GM10248 (cell line): ENCODE data around the gene CD247.

Experiments used
- CTCF ChIA-PET: fragments of 300-600 bp; sonication (Branson Sonifier 250); formaldehyde crosslinking; extraction: SDS; loops from one replicate; lab custom pipeline; 2021; ENCODE audit warnings: antibody characterized with exemption; lab: Yijun Ruan, JAX
- POLR2A ChIA-PET: fragments of 350-650 bp; sonication (Branson Sonifier 250); formaldehyde crosslinking; extraction: SDS; loops from one replicate; lab custom pipeline; 2020; ENCODE audit warnings: antibody characterized with exemption; lab: Yijun Ruan, JAX
- DNase-seq: peaks from one replicate; pipeline ENCODE4 v3.0.0; 2012; ENCODE audit errors: extremely low spot score
- CTCF ChIP-seq: IDR thresholded peaks from 2 replicates; pipeline ENCODE4 v1.5.1; 2012; ENCODE audit warnings: mild to moderate bottlenecking, low read depth; ENCODE audit errors: extremely low read depth, missing control alignments, control extremely low read depth

The CD247 gene

GRCh38 chr1:167441222-167441621 lies 77.1 kb downstream of the CD247 start:
- POLR2A ChIA-PET, result no interaction called here
- CTCF ChIA-PET, result interaction anchor here (0.7 to 5.3 kb wide), 25 partner anchors 9 to 532 kb away, joined by 3 to 75 read pairs (median 4); no protein-coding TSS in a partner anchor
- no peak for DNase-seq
- TF ChIP-seq CTCF, result no peak

GRCh38 chr1:167440776-167441175 lies 77.6 kb downstream of the CD247 start:
- ChIA-PET POLR2A (no interaction called here), CTCF (interaction anchor here (0.7 to 5.3 kb wide), 23 partner anchors 8 to 382 kb away, joined by 3 to 75 read pairs (median 4); no protein-coding TSS in a partner anchor)
- DNase-seq, result no peak
- TF ChIP-seq CTCF, result no peak

- TF ChIP-seq CTCF, result no peak
- ChIA-PET CTCF (interaction anchor here (1.0 to 5.3 kb wide), 16 partner anchors 8 to 381 kb away, joined by 3 to 75 read pairs (median 6); no protein-coding TSS in a partner anchor), POLR2A (no interaction called here)
- no peak for DNase-seq
Observed at GRCh38 chr1:167440345-167440744, 78.0 kb downstream of the CD247 start.

- ChIA-PET CTCF (interaction anchor here (0.9 to 5.3 kb wide), 14 partner anchors 7 to 380 kb away, joined by 3 to 75 read pairs (median 6); no protein-coding TSS in a partner anchor), POLR2A (interaction anchor here (0.5 kb wide), 1 partner anchor 100 kb away, joined by 3 read pairs; no protein-coding TSS in a partner anchor)
- TF ChIP-seq CTCF, result peak; percentile 27
- DNase-seq, result no peak
Observed at GRCh38 chr1:167439301-167439988, 78.9 kb downstream of the CD247 start.

- no peak for DNase-seq
- CTCF ChIA-PET, result interaction anchor here (0.9 to 4.9 kb wide), 12 partner anchors 10 to 379 kb away, joined by 3 to 23 read pairs (median 4); no protein-coding TSS in a partner anchor
- POLR2A ChIA-PET, result interaction anchor here (0.5 kb wide), 1 partner anchor 101 kb away, joined by 3 read pairs; no protein-coding TSS in a partner anchor
- TF ChIP-seq CTCF, result no peak
Observed at GRCh38 chr1:167438171-167439138, 79.9 kb downstream of the CD247 start.

GRCh38 chr1:167435484-167435883 lies 82.8 kb downstream of the CD247 start:
- TF ChIP-seq CTCF, result no peak
- DNase-seq, result no peak
- ChIA-PET CTCF (no interaction called here), POLR2A (no interaction called here)
